GM10266 (cell line): ENCODE data around the gene MCM9.

Experiments used
- DNase-seq: peaks from one replicate; pipeline ENCODE4 v3.0.0; 2012; ENCODE audit errors: extremely low spot score
- TF ChIP-seq, protein P1 (sequence below): IDR thresholded peaks from 2 replicates; pipeline ENCODE4 v1.5.1; 2012; ENCODE audit warnings: mild to moderate bottlenecking, low read depth; ENCODE audit not compliant: control insufficient read depth, insufficient read depth; ENCODE audit errors: missing control alignments

The MCM9 gene

GRCh38 chr6:118787724-118788423 is 147.1 kb downstream of the MCM9 start:
- DNase-seq = no peak
- TF ChIP-seq, protein P1, sequence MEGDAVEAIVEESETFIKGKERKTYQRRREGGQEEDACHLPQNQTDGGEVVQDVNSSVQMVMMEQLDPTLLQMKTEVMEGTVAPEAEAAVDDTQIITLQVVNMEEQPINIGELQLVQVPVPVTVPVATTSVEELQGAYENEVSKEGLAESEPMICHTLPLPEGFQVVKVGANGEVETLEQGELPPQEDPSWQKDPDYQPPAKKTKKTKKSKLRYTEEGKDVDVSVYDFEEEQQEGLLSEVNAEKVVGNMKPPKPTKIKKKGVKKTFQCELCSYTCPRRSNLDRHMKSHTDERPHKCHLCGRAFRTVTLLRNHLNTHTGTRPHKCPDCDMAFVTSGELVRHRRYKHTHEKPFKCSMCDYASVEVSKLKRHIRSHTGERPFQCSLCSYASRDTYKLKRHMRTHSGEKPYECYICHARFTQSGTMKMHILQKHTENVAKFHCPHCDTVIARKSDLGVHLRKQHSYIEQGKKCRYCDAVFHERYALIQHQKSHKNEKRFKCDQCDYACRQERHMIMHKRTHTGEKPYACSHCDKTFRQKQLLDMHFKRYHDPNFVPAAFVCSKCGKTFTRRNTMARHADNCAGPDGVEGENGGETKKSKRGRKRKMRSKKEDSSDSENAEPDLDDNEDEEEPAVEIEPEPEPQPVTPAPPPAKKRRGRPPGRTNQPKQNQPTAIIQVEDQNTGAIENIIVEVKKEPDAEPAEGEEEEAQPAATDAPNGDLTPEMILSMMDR = no peak

DNA sequence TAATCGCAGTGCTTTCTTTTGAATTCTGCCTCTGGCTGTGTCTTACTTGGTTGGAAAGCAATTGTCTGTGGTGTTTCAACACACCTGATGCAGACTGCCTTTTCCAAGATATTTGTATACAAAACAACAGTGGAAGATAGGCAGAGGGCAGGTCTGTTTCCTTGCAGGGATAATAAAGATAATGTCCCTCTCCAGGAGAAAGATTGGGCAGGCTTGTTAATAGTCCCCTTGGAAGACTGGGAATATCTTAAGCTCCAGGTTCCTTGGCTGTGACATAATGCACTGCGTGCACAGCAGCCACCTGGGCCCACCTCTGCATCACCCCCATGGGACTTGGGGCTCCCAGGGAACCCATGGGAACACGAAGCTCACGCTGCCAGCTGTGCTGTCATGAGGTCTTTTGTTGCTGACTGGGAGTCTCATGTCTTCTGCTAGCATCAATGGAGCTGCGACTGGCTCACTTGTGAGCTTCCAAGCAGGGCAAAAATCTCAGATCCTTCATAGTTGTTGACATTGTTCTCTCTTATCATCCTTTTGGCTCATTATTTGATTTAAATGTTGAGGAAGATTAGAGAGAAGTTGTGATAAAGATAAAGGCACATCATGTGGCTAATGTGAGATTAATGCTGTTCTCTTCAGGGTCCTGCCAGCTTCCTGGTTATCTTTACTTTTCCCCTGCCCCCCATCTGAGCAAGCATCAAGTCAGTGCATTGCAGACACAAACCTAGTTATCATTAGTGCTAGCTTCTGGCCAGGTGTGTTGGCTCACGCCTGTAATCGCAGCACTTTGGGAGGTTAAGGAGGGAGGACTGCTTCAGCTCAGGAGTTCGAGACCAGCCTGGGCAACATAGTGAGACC is 148.1 kb downstream of the MCM9 start:
- TF ChIP-seq, protein P1 = no peak
- no peak for DNase-seq

- TF ChIP-seq, protein P1 = no peak
- DNase-seq = no peak
Observed at GRCh38 chr6:118785601-118786000, 149.4 kb downstream of the MCM9 start.

- TF ChIP-seq, protein P1 = no peak
- no peak for DNase-seq
Observed at GRCh38 chr6:118784641-118785164, 150.3 kb downstream of the MCM9 start.

DNA sequence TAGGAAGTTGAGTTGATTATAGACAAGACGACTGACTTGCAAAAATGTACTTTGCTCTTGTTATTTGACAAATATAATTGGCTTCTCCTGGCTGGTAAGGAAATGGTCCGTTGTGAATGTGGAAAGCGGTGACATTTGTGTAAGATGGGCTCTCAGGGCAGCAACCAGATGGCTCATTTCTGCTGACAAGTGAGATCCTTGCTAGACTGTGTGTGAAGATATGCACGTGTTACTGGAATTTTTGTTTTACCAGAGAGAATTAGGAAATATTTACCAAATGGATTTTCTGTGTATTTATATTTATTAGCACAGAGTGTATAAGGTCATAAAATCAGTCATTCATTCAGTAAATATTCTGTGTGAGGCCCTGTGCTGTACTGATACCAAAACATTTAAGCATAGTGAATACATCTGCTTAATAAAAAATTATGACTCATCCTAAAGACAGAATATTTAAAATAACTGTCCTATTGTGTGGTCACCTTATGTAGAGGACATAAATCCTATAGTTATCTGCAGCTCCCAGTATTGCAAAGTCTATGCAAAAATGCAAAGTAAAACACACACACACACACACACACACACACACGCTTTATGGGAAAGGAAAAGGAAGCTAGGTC is 150.9 kb downstream of the MCM9 start:
- TF ChIP-seq, protein P1 = no peak
- no peak for DNase-seq

DNA sequence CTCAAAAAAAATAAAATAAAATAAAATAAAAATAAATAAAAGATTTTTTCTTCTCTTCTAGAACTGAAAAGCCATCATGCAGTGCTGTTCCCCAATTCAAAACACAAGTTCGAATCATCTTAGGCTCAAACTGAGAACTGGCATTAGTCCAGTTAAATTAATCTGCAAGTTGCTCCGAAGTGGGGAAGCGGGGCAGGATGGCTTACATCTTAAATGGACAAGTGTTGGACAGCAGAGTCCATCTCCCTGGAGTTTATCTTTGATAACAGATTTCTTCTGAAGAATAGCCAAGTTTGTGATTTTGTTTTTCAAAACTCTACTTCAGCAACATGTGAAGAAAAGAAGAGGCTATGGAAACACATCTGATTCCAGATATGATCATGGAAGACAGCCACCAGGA is 152.3 kb downstream of the MCM9 start:
- DNase-seq = no peak
- TF ChIP-seq, protein P1 = no peak
